ENCODE data around the gene MAPK12.

The MAPK12 gene

GRCh38 chr22:50264946-50265669, 3.6 kb upstream of the MAPK12 start:
- no peak for DNase-seq

- no peak for DNase-seq
Observed at GRCh38 chr22:50264104-50264745, 2.7 kb upstream of the MAPK12 start.

DNA sequence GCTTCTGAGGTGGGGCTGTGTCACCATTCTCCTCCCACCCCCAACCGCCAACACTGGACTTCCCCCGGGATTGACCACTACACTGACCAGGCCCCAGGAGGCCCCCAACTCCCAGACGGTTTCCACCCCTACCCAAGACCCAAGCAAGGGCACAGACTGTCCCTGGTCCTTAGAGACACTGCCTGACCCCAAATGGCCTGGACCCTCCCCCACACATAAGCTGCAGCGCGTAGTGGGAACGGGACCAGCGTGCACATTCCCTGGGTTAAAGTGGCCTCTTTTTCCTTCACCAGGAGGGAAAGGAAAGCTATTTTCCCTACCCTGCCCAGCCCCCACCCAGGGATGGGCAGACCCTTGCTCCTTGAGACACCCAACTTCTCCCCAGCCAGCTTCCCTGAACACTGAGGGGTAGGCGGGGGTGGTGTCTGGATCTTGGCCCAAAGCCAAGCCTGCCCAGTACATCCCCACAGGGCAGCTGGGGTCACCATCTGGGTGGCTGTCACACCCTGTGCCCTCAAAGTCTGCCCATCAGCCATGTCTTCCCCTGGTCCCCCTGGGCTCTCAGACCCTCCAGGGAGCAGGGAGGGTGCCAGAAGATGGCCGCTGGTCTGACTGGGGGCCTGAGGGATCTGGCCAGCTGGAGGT, 1.6 kb upstream of the MAPK12 start:
- DNase-seq: no peak

GRCh38 chr22:50262460-50262911, 1.0 kb upstream of the MAPK12 start:
- no peak for DNase-seq

DNA sequence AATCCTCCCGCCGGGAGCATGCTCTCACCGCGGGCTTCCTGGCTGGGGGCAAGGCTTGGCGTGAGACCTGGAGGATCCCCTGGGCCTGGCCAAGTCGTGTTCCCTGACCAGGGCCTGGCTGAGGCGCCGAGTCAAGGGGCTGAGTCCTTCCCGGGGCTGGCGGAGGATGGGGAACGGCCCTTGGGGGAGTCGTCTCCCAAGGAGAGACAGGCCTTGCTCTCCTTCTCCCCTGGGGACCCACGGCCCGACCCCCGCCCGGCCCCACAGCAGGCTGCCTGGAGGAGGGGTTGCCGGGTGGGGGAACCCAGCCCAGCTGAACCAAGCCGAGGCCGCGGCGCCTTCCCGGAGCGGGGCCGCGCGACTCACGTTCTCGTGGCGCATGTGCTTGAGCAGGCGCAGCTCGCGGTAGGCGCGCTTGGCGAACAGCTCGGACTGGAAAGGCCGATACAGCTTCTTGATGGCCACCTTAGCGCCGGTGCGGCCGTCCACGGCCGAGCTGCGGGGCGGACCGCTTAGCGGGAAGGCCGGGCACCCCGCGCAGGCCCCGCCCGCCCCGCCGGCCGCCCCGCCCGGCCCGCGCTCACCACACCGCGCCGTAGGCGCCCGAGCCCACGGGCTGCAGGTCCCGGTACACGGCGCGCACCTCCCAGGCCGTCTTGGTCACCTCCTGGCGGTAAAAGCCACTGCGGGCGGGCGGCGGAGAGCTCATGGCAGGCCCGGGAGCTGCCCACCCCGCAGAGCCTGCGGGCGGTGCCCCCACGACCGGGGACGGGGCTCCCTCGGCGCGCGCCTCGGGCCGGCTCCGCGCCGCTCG, 475 bp downstream of the MAPK12 start:
- peak; percentile 58 for DNase-seq

DNA sequence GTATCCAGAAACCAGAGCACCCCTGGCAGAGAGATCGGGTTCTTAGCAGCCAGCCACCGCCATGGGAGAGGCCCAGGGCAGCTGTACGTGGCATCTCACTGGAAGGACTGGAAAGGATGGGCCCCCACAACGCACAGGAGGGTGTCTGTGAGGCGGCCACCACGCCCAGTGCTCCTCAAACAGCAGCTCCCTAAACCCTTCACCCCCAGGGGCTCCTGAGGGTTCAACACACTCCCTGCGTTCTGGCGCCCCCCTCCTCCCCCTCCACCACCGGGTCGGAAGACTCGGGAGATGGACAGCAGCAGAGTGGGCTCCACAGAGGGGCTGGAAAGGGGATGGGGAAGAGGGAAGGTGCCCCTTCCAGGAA, 1.1 kb downstream of the MAPK12 start:
- DNase-seq: no peak

- DNase-seq: no peak
Observed at GRCh38 chr22:50259302-50259701, 2.2 kb downstream of the MAPK12 start.

- no peak for DNase-seq
Observed at GRCh38 chr22:50258361-50259292, 2.9 kb downstream of the MAPK12 start.

DNA sequence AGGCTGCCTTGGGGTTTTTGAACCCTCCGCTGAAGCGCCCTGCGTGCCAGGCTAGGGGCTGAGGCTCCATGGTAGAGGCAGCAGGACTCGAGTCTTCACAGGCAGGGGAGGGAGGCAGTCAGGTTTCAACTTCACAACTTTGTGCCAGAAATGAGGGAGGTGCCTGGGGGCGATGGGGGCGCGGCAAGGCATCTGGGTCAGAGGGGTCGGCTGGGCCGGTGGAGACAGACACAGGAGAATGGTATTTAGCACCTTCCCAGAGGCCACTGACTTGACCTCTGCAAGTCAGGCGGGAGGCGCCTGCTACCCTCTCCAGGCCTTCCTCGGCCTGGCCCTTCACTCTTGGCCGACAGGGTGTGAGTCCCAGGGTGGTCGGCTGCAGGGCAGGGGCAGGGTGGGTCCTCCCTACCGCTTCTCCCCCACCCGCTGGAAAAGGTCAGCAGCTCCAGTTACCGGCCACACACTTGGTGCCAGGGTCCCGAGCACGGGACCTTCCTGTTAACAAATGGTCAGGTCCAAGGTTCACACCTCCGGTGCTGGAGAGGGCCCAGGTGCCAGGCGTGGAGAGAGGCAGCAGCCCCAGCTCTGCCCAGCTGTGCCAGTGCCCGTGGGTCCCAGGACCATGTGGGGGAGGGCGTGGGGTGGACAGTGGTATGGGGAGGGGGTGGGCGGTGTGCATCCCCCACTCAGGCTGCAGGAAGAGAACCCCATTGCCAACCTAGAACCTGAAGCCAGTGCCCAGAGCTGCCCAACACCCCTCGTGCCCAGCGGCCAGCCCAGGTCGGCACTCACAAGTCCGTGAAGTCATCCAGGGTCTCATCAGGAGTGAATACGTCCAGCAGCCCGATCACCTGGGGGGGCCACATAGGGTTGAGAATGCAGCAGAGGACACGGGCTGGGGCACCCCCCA, 3.8 kb downstream of the MAPK12 start:
- no peak for DNase-seq

DNA sequence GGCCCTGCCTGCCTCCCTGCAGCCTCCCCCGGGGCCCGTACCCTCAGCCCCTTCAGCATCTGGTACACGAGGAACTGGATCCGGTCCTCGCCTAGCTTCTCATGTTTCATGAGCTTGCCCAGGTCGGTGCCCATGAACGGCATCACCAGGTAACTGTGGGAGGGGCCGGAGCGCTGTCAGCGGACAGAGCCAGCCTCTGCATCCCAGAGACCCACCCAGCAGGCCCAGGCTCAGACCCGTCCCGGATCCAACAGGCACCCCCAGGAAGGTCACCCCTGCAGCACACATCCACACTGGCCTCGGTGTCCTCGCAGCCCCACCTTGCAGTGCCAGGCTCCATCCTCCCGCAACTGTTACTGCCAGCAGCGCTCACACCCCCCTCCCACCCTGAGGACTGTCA, 4.4 kb downstream of the MAPK12 start:
- DNase-seq: no peak

GRCh38 chr22:50256258-50256862, 5.1 kb downstream of the MAPK12 start:
- no peak for DNase-seq

- no peak for DNase-seq
Observed at GRCh38 chr22:50255607-50256006, 5.9 kb downstream of the MAPK12 start.

DNA sequence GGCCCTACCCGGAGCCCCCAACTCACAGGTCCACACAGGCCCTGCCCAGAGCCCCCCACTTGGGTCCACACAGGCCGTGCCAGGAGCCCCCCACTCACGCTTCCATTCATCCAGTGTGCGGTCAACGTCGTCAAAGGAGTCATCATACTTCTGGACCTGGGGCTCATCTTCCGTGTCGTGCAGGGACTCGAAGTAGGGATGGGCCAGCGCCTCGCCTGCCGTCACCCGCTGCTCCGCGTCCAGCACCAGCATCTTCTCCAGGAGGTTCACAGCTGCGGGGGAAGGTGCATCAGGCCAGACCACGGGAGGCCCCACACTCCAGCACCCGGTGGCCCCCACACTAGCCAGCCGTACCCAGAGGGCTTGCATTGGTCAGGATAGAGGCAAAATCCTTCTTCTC, 6.4 kb downstream of the MAPK12 start:
- DNase-seq: no peak

DNA sequence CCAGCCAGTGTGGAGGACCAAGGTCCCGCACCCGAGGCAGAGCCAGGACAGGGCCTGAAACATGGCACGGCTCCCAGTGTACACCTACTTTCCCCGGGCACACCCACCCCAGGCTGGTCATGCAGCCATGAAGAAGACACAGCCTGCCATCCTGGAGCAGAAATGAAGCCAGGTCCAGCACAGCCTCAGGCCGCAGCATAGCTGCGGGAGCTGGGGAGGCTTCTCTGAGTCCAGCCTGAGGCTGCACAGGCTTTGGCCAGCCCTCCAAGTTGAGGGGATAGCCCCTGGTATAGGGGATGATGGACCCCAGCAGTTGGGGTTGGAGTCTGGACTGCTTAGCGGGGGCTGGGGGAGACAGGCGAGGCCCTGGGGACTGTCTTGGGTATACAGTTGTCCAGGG, 7.5 kb downstream of the MAPK12 start:
- DNase-seq: no peak

DNA sequence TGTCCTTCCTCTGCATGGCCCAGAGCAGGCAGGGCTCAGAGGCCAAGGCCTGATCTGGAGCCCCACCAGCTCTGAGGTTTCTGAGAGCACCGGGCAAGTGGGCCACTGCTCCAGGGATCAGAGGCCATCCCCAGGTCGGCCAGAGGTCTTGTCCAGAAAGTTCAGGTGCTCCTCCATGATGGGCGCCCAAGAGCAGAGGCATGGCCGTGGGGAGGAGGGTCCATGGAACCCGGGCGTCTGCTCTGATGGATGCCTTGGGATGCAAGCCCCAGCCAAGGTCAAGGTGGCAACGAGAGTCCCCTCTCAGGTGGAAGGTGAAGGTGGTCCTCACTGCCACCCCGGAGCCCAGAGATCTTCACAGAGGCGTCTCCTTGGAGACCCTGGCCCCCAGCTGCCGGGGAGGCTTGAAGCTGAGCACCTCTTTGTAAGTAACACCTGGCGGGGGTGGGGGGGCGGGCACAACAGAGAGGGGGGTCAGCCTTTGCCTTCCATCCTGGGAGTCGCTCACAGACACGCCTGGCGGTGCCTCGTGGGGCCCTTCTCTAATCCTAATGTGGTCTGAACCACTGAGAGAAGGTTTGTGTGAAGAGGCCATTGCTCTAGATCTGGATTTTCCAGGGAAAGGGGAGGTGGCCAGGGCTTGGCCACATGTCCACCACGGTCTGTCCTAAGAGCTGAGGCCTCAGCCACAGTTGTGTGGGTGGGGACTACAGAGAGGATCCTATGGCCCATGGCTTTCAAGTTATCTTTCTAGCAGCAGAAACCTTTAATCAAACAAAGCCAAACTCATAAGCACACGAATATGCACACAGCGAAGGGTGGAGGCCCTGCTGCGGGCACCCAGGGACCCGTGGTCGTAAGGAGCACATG, 8.2 kb downstream of the MAPK12 start:
- DNase-seq: no peak

GRCh38 chr22:50252082-50253045, 9.1 kb downstream of the MAPK12 start:
- peak; percentile 68 for DNase-seq

DNA sequence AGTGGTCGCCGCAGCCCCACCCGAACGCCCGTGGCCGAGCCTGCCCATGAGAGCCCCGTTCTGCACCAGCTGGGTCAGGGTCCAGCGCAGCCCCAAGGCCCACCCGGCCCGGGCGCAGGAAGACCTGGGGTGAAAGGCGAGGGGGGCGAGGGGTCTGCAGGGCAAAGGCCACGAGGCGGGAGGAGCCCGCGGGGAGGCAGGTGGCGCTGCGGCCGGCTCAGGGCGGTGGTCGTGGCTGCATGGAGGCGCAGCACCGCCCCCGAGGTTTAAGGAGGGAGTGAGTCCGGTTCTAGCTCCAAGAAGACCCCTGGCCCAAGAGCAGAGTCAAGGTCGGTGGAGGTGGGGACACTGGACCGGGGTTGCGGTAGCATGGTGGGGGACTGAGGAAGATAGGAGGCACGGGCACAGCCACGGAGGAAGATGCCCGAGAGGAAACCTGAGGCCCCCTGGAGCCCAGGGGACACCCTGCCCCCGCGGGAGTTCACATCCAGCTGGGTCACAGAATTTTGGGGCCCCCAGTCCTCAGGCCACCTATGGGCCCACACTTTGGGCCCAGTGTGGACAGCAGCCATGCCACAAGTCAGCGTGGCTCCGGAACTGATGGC, 9.9 kb downstream of the MAPK12 start:
- no peak for DNase-seq

Measured in OCI-M1 (cell line).